Left lung (tissue), 10 donors: ENCODE results near the gene WDPCP. TPM values are rescaled to one million over a fixed set of nuclear protein-coding genes. Genes with fewer than 3 reads are reported as not detected.
"Not testable (repeated sequence)": the region's sequence is repeated elsewhere in the genome, so short reads cannot be mapped to it uniquely, and the experiment has no call there.

Experiments used
- ATAC-seq: fragments of 200-7000 bp; cut with Tn5 transposase; one replicate; pipeline ENCODE4 v1.9.1; 2020; ENCODE audit warnings: moderate library complexity
- DNase-seq, 4 donors: peaks; one replicate each; pipeline ENCODE4 v3.0.0-alpha.2; 2013 to 2020
- H3K27ac ChIP-seq, 2 donors: fragments of 200-600 bp; sonication (generic) in 1 of 2; one replicate each; pipeline versions ENCODE4 v1.5.0 to v1.8.0; 2020 to 2021
- H3K27me3 ChIP-seq, 2 donors: fragments of 200-600 bp; sonication (generic) in 1 of 2; one replicate each; pipeline versions ENCODE4 v1.5.0 to v1.8.0; 2020 to 2021
- H3K36me3 ChIP-seq, 2 donors: fragments of 200-600 bp; sonication (generic) in 1 of 2; one replicate each; pipeline versions ENCODE4 v1.5.0 to v1.8.0; 2020 to 2021
- H3K4me1 ChIP-seq, 2 donors: fragments of 200-600 bp; one replicate each; pipeline ENCODE4 v1.8.0; 2021
- H3K4me3 ChIP-seq, 2 donors: fragments of 200-600 bp; sonication (generic) in 1 of 2; one replicate each; pipeline versions ENCODE4 v1.5.0 to v1.8.0; 2020 to 2021; ENCODE audit warnings: mild to moderate bottlenecking in 1 of 2
- H3K9me3 ChIP-seq, 2 donors: fragments of 200-600 bp; sonication (generic) in 1 of 2; one replicate each; pipeline versions ENCODE4 v1.5.0 to v1.8.0; 2020 to 2021
- CTCF ChIP-seq, 2 donors: fragments of 200-600 bp; sonication (generic) in 1 of 2; IDR thresholded peaks; one replicate each; pipeline versions ENCODE4 v1.5.0 to v1.8.0; 2021; ENCODE audit warnings: antibody characterized with exemption in 2 of 2
- intact Hi-C, 2 donors: fragments of 100-400 bp; cut with DNase I; formaldehyde crosslinking; loops; one replicate each; pipeline versions ENCODE4 v1.11.2 to v1.14.2; 2022
- polyA plus RNA-seq, 6 donors: library from polyadenylated mRNA; unstranded; fragments of 120-200 nt; gene quantifications; one replicate each; pipeline ENCODE4 v1.2.1, GENCODE V29; 2013; ENCODE audit not compliant: insufficient read length in 6 of 6
- total RNA-seq, 2 donors: library from RNA; stranded (reverse); fragmentation: NEBNext Ultra II Directional; extraction: Animal tissue kit (Norgen Biotek cat#: 25700); gene quantifications; one replicate each; pipeline ENCODE4 v1.2.1, GENCODE V29; 2021
- donor health status: DM: no; HTN: yes; CAD: no.
- donor health status: DM: no; HTN: no; CAD: no.

WDPCP gene
- total and polyA plus RNA-seq, 8 donors: 9.0 to 17.5 (median 14.4) TPM

DNA sequence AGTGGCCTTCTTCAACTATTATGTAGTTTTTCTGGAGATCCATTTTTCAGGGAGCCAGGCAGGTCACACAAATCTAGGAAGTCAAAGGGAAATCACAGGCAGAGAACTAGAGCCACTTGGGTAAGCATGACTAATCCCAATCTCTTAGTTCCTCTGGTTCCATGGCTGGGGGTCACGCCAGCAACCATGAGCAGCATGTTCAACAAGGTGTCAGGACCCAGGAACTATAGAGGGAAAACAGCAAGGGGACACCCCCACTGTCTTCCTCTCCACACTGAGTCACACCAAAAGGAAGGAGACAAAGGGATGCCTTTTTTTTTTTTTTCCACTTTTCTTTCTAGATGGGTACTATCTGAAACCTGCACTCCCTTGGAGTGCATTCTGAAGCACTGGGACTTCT is 286.8 kb downstream of the WDPCP start:
- no peak for TF ChIP-seq CTCF (IDR thresholded peaks at IDR 0.05)
- no peak for ATAC-seq
- Histone ChIP-seq H3K27me3 (no peaks in the 10 kb centered on the region), H3K27ac (no peak overlapping the region), H3K9me3 (peaks cover 11 to 91% of the 10 kb centered on the region in 2 donors), H3K4me3 (no peak overlapping the region), H3K36me3 (peaks cover 0 to 17% of the 10 kb centered on the region in 2 donors), H3K4me1 (no peaks in the 10 kb centered on the region)
- intact Hi-C loops: no loop called here
- DNase-seq: no peak

- intact Hi-C loops: no loop called here
- Histone ChIP-seq H3K4me1 (no peaks in the 10 kb centered on the region), H3K36me3 (peaks cover 0 to 17% of the 10 kb centered on the region in 2 donors), H3K27me3 (no peaks in the 10 kb centered on the region), H3K27ac (no peak overlapping the region), H3K9me3 (peaks cover 11 to 94% of the 10 kb centered on the region in 2 donors), H3K4me3 (no peak overlapping the region)
- no peak for ATAC-seq
- DNase-seq: no peak
- TF ChIP-seq CTCF (IDR thresholded peaks at IDR 0.05): no peak
Observed at GRCh38 chr2:63300835-63301234, 287.4 kb downstream of the WDPCP start.

DNA sequence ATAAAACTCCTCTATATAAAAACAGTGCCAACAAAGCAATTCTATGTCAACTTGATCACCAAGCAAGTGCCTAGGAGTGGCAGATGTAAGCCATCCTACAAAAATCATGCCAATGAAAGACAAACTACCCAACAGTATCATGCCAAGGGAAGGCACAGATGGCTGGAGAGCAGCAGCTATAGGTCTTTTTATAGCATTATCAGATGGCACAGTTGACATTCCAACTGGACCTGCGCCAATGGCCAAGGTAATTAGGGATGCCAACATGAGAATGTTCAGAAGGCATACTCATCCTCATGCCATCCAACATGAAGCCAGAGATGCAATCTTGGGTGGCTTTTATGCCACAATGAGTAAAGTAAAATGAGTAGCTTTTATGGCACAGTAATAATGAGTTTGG is 300.3 kb downstream of the WDPCP start:
- intact Hi-C loops: no loop called here
- TF ChIP-seq CTCF (IDR thresholded peaks at IDR 0.05): no peak
- H3K9me3 ChIP-seq: peaks cover 0 to 52% of the 10 kb centered on the region in 2 donors

DNA sequence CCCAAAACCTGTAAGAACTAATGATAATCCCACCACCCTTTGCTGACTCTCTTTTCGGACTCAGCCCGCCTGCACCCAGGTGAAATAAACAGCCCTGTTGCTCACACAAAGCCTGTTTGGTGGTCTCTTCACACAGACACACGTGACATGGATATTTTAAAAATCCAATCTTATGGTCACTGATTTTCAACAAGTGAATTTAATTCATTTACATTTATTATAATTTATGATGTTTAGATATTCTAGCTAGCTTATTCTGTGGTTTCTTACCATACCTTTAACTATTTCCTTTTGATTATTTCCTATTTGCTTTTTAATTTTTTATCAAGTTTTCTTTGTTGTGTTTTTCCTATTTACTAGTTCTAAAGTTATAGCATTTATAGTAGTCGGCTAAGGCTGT is 301.8 kb downstream of the WDPCP start:
- H3K4me3 ChIP-seq, H3K27ac ChIP-seq, H3K4me1 ChIP-seq, H3K27me3 ChIP-seq, ATAC-seq, H3K36me3 ChIP-seq, DNase-seq, intact Hi-C loops: not testable (repeated sequence)
- H3K9me3 ChIP-seq: peaks cover 0 to 59% of the 10 kb centered on the region in 2 donors

More for the DNA sequence above, 300.3 kb downstream of the WDPCP start:
- no peak for DNase-seq
- no peak for ATAC-seq
- Histone ChIP-seq H3K27me3 (no peaks in the 10 kb centered on the region), H3K27ac (no peak overlapping the region), H3K4me1 (no peaks in the 10 kb centered on the region), H3K4me3 (no peak overlapping the region), H3K36me3 (no peaks in the 10 kb centered on the region)

GRCh38 chr2:63283273-63283672 is 305.0 kb downstream of the WDPCP start:
- no peak for TF ChIP-seq CTCF (IDR thresholded peaks at IDR 0.05)
- H3K36me3 ChIP-seq: no peaks in the 10 kb centered on the region
- ATAC-seq (no peak), DNase-seq (no peak)
- no peaks in the 10 kb centered on the region for H3K4me1 ChIP-seq
- intact Hi-C loops: no loop called here
- H3K9me3 ChIP-seq: peaks cover 0 to 77% of the 10 kb centered on the region in 2 donors
- no peak overlapping the region for H3K4me3 ChIP-seq
- no peaks in the 10 kb centered on the region for H3K27me3 ChIP-seq
- H3K27ac ChIP-seq: no peak overlapping the region

GRCh38 chr2:63272560-63272959 is 315.7 kb downstream of the WDPCP start:
- peaks cover 0 to 83% of the 10 kb centered on the region in 2 donors for H3K9me3 ChIP-seq

More at GRCh38 chr2:63272560-63272959, 315.7 kb downstream of the WDPCP start:
- no peak for TF ChIP-seq CTCF (IDR thresholded peaks at IDR 0.05)
- H3K27me3 ChIP-seq: no peaks in the 10 kb centered on the region
- no peaks in the 10 kb centered on the region for H3K36me3 ChIP-seq
- DNase-seq (no peak), ATAC-seq (no peak)
- H3K27ac ChIP-seq: no peak overlapping the region
- no peak overlapping the region for H3K4me3 ChIP-seq
- H3K4me1 ChIP-seq: no peaks in the 10 kb centered on the region
- intact Hi-C loops: no loop called here
